Measurements from ENCODE around the gene GYG2.

GRCh38 chrX:2871831-2872230 lies 43.1 kb downstream of the GYG2 start:
- no peak for TF ChIP-seq CTCF (IDR thresholded peaks at IDR 0.05; ENCODE audit: extremely low read depth in 1 of 2, insufficient read depth in 1 of 2, low read depth in 1 of 2, low read length in 2 of 2)
- no peak for TF ChIP-seq POLR2A (IDR thresholded peaks at IDR 0.05; ENCODE audit: low read depth, low read length)
- no peak for TF ChIP-seq MYC (IDR thresholded peaks at IDR 0.05; ENCODE audit: low read depth, low read length)
- TF ChIP-seq EZH2 (IDR thresholded peaks at IDR 0.05; ENCODE audit: borderline replicate concordance, low read depth, low read length, severe bottlenecking), result no peak
- no peak for TF ChIP-seq POLR2AphosphoS5 (IDR thresholded peaks at IDR 0.05; ENCODE audit: insufficient read depth, low read depth, low read length)
- no peak for TF ChIP-seq JUN (IDR thresholded peaks at IDR 0.05; ENCODE audit: borderline replicate concordance, insufficient read depth, insufficient read length, low read depth)
- no peak for TF ChIP-seq FOS (IDR thresholded peaks at IDR 0.05; ENCODE audit: borderline replicate concordance, insufficient read depth, low read length)
- TF ChIP-seq GATA2 (IDR thresholded peaks at IDR 0.05; ENCODE audit: insufficient read depth, insufficient read length, low read depth, low read length), result no peak
